H54 (cell line): ENCODE data around the gene FUT2.
"Not testable (repeated sequence)": the region's sequence is repeated elsewhere in the genome, so short reads cannot be mapped to it uniquely, and the experiment has no call there.

ENCODE experiments used
- DNase-seq: peaks from one replicate; pipeline ENCODE4 v3.0.0; 2011; ENCODE audit warnings: low spot score, mixed read lengths; ENCODE audit not compliant: insufficient read length
- FAIRE-seq: peaks from 3 replicates; lab custom pipeline; 2011; peaks lifted over from hg19 to GRCh38; lab: Jason Lieb, UNC
- POLR2A ChIP-seq: IDR thresholded peaks from 2 replicates; pipeline ENCODE4 v1.6.1; 2011; ENCODE audit warnings: low read depth, mild to moderate bottlenecking, low read length

The FUT2 gene

DNA sequence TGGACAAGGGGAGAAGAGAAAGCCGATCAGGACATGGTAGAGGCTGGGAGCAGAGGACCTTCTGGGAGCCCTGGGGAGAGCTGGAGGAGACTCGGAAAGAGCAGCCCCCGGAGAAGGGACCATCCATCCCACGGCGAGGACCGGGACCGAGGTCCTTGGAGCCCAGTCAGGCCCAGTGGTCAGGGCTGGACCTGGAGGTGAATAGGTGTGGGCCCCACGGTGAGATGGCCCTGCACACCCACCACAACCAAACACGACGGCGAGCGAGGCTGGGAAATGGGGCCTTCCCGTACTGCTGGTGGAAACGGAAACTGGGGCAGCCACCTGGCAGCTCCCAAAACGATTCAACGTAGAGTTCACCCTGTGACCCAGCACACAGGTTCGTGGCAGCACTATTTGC, 19.3 kb upstream of the FUT2 start:
- no peak for DNase-seq
- no peak for FAIRE-seq
- no peak for TF ChIP-seq POLR2A

- no peak for TF ChIP-seq POLR2A
- DNase-seq (no peak), FAIRE-seq (no peak)
Observed at GRCh38 chr19:48676887-48677286, 18.9 kb upstream of the FUT2 start.

DNA sequence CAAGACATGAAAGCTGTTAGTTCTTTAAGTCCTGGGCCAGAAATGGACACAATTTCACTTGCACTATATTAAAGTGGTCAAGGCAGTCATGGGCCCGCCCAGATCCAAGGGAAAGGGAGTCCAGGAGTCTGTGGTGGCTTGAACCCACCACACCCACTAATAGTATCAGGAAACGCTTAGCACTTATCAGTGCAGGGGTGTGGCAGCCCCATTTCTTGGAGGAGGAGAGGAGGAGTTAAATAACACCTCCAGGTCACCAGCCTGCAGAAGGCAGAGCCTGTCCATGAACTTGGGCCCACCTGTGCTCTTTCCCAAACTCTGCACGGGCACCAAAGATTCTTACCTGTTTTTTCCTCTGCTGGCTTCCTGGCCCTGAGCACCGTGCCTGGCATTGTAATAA, 17.6 kb upstream of the FUT2 start:
- no peak for DNase-seq
- FAIRE-seq = no peak
- no peak for TF ChIP-seq POLR2A

GRCh38 chr19:48680006-48680405, 15.8 kb upstream of the FUT2 start:
- not testable (repeated sequence) for FAIRE-seq, DNase-seq

GRCh38 chr19:48680436-48681126, 15.2 kb upstream of the FUT2 start:
- DNase-seq (no peak), FAIRE-seq (no peak)
- TF ChIP-seq POLR2A = no peak

- DNase-seq (peak; percentile 45), FAIRE-seq (no peak)
- no peak for TF ChIP-seq POLR2A
Observed at GRCh38 chr19:48681127-48681470, 14.7 kb upstream of the FUT2 start.

GRCh38 chr19:48683349-48683748, 12.4 kb upstream of the FUT2 start:
- no peak for DNase-seq
- no peak for FAIRE-seq
- TF ChIP-seq POLR2A = no peak

DNA sequence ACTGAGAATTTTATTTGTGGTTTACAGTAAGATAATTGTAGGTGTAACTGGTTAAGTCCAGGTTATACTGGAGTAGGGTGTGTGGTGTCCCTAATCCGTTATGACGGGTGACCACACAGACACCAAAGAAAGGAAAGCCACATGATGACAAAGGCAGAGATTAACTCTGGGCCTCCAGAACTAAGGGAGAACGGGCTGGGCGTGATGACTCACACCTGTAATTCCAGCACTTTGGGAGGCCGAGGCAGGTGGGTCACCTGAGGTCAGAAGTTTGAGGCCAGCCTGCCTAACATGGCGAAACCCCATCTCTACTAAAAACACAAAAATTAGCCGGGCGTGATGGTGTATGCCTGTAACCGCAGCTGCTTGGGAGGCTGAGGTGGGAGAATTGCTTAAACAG, 10.2 kb upstream of the FUT2 start:
- DNase-seq = no peak
- FAIRE-seq = no peak
- TF ChIP-seq POLR2A = no peak

GRCh38 chr19:48686088-48686487, 9.7 kb upstream of the FUT2 start:
- DNase-seq = no peak
- no peak for TF ChIP-seq POLR2A
- FAIRE-seq = no peak

- DNase-seq, FAIRE-seq: not testable (repeated sequence)
Observed at GRCh38 chr19:48686637-48687036, 9.1 kb upstream of the FUT2 start.

DNA sequence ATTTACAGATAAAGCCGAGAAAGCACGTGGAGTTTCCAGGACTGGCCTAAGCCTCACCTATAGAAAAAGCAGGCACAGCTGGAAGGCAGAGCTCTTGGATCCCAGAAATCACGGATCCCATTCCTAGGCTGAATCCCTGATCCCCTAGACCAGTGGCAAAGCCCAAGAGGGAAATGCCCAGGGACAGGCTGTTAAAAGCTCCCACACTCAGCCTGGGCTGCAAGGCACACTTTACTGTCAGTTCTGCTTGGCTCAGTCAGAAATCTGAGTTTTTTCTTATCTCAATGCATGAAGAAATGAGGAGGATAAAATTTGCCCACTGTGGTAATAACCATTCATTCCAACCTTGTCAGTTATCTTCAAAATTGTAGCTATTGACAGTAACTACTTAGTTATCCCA, 8.0 kb upstream of the FUT2 start:
- DNase-seq (no peak), FAIRE-seq (no peak)
- TF ChIP-seq POLR2A = no peak

DNA sequence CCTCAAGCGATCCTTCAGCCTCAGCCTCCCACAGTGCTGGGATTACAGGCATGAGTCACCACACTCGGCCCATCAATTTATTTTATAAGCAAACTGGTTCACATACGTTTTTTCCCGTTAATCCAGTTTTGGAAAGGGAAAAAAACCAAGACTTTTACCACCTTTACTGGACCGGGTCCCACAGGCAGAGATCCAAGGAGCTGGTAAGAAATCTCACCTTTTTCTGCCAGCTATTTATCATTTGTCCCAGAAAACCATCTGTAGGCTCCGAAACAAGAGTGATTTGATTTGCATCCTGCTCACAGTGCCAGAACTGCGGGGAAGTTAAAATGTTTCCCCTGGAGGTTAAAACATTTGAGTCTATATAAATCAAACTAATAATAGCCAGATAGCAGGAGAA, 6.3 kb upstream of the FUT2 start:
- FAIRE-seq = no peak
- no peak for DNase-seq
- TF ChIP-seq POLR2A = no peak

DNA sequence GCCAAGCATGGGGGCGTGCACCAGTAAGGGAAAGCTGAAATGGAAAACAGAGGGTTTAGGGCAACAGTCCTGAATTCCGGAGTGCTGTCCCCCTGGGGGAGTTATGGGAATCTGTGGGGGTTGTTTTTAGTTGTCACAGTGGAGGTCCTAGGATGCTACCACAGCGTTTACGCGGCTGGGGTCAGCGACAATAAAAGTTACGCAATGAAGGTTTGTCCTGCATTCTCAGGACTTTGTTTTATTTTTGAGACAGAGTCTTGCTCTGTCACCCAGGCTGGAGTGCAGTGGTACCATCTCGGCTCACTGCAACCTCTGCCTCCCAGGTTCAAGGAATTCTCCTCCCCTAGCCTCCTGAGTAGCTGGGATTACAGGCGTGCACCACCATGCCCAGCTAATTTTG, 2.1 kb upstream of the FUT2 start:
- DNase-seq, FAIRE-seq: not testable (repeated sequence)

DNA sequence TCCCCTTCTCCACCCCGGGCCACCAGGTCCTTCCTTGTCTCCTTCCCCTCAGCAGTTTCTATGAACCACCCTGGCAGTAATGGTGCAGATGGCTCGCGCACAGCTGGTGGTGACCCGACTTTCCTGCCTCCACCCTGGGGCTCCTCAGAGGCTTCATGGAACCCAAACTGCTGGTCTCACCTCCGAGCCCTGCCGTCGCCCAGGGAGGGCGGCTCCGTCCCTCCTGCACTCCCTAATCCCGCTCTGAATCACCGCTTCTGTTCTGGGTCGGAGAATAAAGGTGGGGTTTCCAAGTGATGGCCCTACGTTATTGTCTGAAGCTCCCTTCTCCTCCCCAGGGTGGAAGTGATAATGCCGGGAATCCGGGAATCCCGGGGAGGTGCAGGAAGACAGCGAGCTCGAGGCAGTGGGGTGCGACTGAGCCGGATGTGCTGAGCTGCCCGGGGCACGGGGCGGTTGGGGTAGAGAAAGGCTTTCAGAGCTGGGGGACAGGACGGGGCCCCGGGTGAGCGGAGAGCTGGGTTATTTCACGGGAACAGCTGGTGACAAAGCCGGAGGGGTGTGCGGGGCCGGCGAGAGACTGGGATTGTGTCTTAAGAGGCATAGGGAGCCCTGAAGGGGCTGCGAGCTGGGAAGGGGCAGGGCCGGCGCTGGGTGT, 711 bp downstream of the FUT2 start:
- FAIRE-seq = no peak
- TF ChIP-seq POLR2A = no peak
- no peak for DNase-seq

DNA sequence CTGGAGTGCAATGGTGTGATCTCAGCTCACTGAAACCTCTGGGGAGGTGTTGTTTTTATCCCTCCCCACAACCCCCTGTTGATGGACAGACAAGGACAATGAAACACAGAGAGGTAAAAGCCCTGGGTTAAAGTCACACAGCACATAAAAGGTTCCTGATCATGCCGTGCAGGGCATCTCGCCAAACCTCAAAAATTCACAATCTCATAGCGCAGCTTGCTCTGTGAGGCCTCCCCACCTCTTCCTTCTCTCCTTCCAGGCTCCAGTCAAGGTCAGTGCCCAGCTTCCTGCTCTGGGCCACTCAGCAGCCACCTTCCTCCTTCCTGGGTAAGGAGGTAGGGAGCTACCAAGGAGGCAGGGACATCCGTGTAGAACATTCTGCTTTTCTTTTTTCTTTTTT, 2.3 kb downstream of the FUT2 start:
- FAIRE-seq = peak; percentile 83
- peak; percentile 65 for DNase-seq
- TF ChIP-seq POLR2A = no peak
